Measurements from ENCODE around the gene STK17B.

GRCh38 chr2:196213252-196213980 lies 42.0 kb upstream of the STK17B start:
- TF ChIP-seq POLR2A (IDR thresholded peaks at IDR 0.05; ENCODE audit: borderline replicate concordance, extremely low read depth, insufficient read depth, insufficient read length) = no peak
- no peak for TF ChIP-seq POLR2AphosphoS5 (IDR thresholded peaks at IDR 0.05; ENCODE audit: low read depth, low read length)
- TF ChIP-seq CTCF (IDR thresholded peaks at IDR 0.05 in 2 of 3, conservative IDR thresholded peaks at IDR 0.05 in 1 of 3; ENCODE audit: borderline replicate concordance in 1 of 3, insufficient read depth in 1 of 3, low read depth in 2 of 3, low read length in 2 of 3) = no peak
- no peak for TF ChIP-seq MAX (IDR thresholded peaks at IDR 0.05)
- no peak for TF ChIP-seq EZH2 (IDR thresholded peaks at IDR 0.05)
- no peak for TF ChIP-seq TCF7L2 (IDR thresholded peaks at IDR 0.05; ENCODE audit: borderline replicate concordance, extremely low read depth, insufficient read depth, insufficient read length)
- no peak for TF ChIP-seq EGR1 (IDR thresholded peaks at IDR 0.05; ENCODE audit: low read depth)
- no peak for TF ChIP-seq SIN3A (IDR thresholded peaks at IDR 0.05; ENCODE audit: low read depth)
- TF ChIP-seq ATF3 (IDR thresholded peaks at IDR 0.05) = no peak
- no peak for TF ChIP-seq FOSL1 (IDR thresholded peaks at IDR 0.05; ENCODE audit: low read depth)
- TF ChIP-seq YY1 (IDR thresholded peaks at IDR 0.05; ENCODE audit: extremely low read depth, insufficient replicate concordance, low read depth, low read length) = no peak
- no peak for TF ChIP-seq ZNF274 (IDR thresholded peaks at IDR 0.05; ENCODE audit: low read depth, low read length)

All from HCT116 (cell line).